DMS79 (cell line): Measurements from ENCODE around the gene RFNG.

ENCODE experiments used
- DNase-seq: peaks from one replicate; lab custom pipeline; 2025; lab: John Stamatoyannopoulos, UW

Gene RFNG

GRCh38 chr17:82013772-82014321 lies 37.8 kb downstream of the RFNG start:
- no peak for DNase-seq

- DNase-seq = no peak
These were observed 38.3 kb downstream of the RFNG start for GRCh38 chr17:82013341-82013740.

- peak; percentile 76 for DNase-seq
These were observed 38.8 kb downstream of the RFNG start for GRCh38 chr17:82012640-82013295.

GRCh38 chr17:82012261-82012639 lies 39.4 kb downstream of the RFNG start:
- no peak for DNase-seq

- DNase-seq = no peak
These were observed 39.9 kb downstream of the RFNG start for GRCh38 chr17:82011617-82012187.

GRCh38 chr17:82010575-82011525 lies 40.8 kb downstream of the RFNG start:
- no peak for DNase-seq

GRCh38 chr17:82009413-82009812 lies 42.2 kb downstream of the RFNG start:
- DNase-seq = no peak

GRCh38 chr17:82008941-82009405 lies 42.6 kb downstream of the RFNG start:
- DNase-seq = no peak

GRCh38 chr17:82008258-82008940 lies 43.2 kb downstream of the RFNG start:
- no peak for DNase-seq

- DNase-seq = no peak
These were observed 43.9 kb downstream of the RFNG start for GRCh38 chr17:82007495-82008257.

GRCh38 chr17:82007228-82007494 lies 44.5 kb downstream of the RFNG start:
- DNase-seq = no peak

GRCh38 chr17:82006468-82007227 lies 45.0 kb downstream of the RFNG start:
- DNase-seq = no peak

- DNase-seq = no peak
These were observed 45.8 kb downstream of the RFNG start for GRCh38 chr17:82005701-82006348.

GRCh38 chr17:82004517-82005455 lies 46.8 kb downstream of the RFNG start:
- DNase-seq = no peak

GRCh38 chr17:82003411-82004381 lies 47.9 kb downstream of the RFNG start:
- DNase-seq = no peak

GRCh38 chr17:82001571-82002056 lies 50.0 kb downstream of the RFNG start:
- no peak for DNase-seq

GRCh38 chr17:82000803-82001570 lies 50.6 kb downstream of the RFNG start:
- no peak for DNase-seq
